HG02885 (cell line): ENCODE results near the gene BACE1.
A peak's percentile ranks its signal among the peaks of the same experiment; 100 is the strongest.
"Not testable (repeated sequence)": the region's sequence is repeated elsewhere in the genome, so short reads cannot be mapped to it uniquely, and the experiment has no call there.

Experiments
- ATAC-seq: cut with Tn5 transposase; IDR thresholded peaks from one replicate; pipeline ENCODE4 v1.9.1; 2021; ENCODE audit warnings: mild to moderate bottlenecking; ENCODE audit not compliant: unreplicated experiment, poor library complexity

Gene BACE1

DNA sequence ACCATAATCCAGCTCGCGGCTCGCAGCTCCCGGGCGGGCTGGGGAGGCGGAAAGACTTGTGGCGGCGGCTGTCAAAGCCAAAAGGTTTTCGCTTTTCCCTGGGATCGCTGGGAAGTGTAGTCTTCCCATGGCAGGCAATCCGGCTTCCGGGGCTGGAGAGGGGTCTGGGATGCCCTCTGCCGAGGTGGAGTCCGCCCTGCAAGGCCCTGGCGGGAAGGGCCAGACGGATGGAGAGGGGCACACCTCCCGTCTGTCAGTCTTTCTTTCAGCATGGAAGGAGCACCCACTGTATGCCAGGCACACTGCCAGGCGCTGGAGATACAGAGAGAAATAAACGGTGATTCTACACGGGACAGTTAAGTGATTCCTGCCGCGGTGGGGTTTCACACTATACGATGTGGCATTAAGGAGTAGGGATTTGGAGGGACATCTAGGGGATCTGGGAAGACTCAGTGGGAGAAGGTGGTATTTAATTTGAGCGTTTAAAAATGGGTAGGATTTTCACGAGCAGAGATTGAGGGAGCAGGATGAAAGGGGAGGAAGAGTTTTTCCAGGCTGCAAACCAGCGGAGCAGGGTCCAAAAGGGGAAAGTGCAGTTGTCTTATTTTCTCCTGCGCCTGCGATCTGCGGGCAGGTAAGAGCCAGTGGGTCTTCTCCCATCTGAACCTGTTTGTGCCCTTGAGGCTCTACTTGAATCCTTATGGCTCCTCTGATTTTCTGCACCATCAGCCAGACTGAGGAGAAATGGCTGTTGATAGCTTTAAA lies at the start of gene BACE1:
Gene BACE1, minus strand, starts transcription at position 60 of the 765 bp plus-strand sequence. CDS start 461 bp downstream, outside the sequence.
- ATAC-seq = no peak

DNA sequence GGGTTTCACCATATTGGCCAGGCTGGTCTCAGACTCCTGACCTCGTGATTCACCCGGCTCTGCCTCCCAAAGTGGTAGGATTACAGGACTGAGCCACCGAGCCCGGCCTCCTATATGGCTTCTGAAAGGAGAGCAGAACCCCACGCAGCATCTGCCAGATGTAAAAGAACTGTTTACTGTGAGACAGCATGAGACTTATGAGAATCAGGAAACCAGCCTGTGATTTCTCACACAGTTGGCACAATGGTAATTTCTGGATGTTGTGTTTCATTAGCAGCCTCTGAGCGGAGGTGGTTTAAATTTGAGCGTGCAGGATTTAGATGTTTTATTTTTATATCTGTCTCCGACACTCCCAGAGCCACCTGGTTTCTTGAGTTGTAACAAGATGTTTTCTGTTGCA lies 45.4 kb upstream of the BACE1 start:
- ATAC-seq = no peak

DNA sequence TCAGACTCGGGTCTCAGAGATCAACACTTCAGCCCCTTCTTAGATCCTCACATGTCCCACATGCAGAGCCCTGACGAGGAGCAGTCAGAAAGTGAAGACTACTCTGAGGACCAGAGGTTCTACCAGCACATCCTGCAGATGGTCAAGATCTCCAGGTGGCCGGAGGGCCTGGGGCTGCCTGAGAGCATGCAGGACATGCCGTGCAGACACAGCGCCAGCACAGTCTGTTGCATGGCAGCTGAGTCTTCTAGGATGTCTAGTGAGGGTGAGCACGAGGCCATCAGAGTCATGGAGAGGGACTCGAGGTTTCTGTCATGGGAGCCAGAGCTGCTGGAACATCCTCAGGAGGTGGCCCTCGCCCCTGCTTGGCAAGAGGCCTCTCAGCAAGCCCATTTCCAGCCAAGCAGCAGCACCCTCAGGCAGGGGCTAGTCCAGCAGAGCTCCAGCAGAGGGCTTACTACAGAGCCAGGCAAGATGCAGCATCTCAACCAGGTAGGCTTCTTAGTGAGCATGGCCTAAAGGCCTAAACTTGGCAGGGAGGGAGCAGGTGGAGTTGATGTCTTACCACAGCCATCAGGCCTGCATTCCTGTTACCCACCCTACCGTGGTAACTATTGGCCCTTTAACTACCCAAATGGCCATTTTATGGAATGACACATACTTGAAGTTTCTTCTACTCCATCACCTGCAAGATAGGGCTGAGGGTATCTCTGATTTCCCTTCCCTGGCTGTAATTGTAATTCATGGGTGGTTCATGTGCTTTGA lies 40.3 kb upstream of the BACE1 start:
- ATAC-seq = no peak

DNA sequence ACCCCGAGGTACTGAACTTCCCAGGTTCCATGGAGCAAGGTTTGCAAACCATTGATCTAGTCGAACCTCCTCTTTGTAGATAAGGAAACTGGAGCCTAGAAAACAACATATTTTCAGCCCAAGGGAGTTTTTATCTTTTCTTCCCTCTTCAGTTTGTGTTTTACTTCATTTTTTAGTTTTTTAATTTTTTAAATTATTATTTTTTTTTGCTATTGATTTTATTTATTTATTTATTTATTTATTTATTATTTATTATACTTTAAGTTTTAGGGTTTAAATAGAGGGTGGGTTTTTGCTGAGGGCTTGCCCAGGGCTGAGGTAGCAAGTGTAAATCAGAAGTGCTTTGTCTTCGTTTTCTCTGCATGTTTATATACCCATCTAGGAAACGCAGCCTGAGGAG lies 38.5 kb upstream of the BACE1 start:
- ATAC-seq = no peak

DNA sequence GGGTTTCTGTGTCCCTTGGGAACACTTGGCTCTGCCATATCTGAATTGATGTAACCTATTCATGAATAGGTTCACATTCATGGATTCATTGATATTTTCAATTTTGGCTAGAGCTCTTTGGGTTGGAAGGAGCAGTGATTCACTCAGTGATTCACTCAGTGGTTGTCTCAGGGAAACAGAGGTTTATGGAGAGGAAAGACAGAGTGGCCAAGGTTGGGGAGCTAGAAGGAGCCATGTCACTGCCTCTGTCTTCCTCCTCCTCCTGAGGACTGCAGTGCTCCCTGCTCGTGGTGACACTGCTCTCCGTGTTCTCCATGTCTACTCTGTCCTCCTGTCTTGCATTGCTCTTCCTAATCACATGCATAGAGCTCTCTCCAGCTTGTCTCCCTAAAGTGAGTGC lies 29.0 kb upstream of the BACE1 start:
- ATAC-seq = no peak

DNA sequence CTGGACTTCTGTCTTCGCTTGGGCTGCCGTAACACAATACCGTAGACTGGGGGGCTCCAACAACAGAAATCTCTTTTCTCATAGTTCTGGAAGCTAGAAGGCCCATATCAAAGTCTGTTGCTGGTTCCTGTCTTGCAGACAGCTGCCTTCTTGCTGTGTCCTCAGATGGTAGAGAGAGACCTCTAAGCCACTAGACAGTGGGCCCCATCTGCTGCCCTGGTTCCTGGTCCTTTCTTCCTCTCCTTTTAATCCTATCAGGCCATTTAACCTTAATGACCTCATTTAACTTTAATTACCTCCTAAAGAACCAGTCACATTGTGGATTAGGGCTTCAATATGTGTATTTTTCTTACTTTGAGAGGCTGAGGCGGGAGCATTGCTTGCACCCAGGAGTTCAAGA lies 21.0 kb upstream of the BACE1 start:
- ATAC-seq = no peak

DNA sequence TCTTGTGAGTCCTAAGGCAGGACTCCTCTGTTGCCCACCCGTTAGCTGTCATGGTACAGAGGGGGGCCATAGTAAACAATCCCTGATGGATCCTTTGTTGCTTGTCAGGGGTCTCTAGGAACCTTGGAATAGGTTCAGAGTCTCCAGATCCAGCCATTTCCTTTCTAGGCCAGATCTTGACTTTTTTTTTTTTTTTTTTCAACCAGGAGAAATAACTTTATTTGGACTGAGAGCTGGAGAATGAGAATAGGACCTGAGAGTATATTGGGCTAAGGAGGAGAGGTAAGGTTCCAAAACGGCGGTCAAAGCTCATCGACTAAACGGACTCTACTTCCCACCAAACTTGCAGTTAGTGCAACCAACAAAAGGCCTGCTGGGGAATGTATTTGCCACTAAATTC lies 19.3 kb upstream of the BACE1 start:
- no peak for ATAC-seq

DNA sequence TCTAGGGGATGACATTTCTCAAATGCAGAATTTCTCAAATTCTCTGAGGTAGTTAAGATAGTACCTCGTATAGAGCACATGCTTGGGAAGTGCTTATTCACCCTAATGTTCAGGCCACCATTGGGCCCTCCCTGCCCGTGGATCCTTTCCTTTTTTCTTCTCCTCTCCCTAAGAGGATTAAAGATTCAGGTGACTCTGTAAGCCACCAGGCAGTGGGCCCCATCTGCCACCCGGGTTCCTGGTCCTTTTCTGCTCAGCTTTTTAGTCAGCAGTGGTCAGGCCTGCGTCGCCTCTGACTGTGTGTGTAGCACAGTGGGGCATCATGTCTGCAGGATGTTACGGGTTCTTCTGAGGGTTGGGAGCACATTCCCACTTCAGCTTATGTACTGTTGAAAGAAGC lies 18.8 kb upstream of the BACE1 start:
- ATAC-seq = no peak

DNA sequence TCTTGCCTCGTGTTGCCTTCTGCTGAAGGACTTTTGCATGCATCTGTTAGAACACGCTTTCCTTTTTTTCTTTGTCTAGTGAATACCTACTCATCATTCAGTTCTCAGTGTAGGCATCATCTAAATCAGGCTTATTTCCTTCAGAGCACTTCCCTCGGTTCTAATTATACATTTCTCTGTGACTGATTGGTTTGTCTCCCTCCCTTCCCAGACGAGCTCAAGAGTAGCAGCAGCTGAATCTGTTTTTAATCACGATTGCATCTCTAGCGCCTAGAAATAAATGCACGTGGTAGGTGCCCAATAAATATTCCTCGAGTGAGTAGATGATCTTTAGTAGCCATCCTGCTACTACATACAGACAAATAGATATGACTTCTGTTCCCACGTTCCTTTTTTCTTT lies 17.9 kb upstream of the BACE1 start:
- ATAC-seq = no peak

DNA sequence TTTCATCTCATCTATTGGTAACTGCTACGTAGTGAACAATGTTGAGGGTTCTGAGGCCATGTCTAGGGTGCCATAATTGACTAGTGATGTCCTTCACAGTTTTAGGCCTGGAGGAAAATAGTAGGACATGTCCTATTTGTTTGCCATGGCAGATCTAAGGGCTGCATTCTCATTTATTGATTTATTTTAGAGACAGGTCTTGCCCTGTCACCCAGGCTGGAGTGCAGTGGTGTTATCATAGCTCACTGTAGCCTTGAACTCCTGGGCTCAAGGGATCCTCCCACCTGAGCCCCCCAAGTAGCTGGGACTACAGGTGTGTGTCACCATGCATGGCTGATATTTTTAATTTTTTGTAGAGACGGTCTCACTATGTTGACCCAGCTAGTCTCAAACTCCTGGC lies 16.8 kb upstream of the BACE1 start:
- ATAC-seq = no peak

DNA sequence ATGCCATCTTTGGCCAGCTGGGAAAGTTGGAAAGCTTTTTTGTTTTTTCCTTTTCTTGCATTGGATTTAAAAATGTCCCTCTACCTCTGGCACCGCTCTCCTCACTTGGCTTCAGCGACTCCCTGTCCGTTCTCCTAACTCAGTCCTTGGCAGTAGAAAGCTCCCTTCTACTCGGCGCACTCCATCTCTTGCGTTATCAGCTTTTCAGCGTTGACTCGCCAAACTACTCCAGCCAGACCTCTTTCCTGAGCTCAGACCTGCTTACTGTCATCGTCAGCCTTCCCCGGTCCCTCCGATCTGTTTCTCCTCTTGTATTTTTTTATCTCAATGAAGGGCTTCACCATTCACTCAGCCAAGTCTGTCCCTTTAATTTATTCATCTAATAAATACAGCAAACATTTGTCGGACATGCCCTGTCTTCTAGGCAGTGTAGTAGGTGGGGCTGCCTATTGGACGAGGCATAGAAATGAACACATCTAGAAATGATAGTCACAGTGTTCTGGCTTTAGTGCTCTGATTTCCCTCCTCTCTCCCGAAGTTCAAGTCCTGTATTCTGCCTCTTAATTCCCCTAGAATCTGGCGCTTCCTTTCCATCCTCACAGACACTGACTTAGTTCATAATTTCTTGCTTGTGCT lies 12.4 kb upstream of the BACE1 start:
- ATAC-seq = peak; percentile 10

DNA sequence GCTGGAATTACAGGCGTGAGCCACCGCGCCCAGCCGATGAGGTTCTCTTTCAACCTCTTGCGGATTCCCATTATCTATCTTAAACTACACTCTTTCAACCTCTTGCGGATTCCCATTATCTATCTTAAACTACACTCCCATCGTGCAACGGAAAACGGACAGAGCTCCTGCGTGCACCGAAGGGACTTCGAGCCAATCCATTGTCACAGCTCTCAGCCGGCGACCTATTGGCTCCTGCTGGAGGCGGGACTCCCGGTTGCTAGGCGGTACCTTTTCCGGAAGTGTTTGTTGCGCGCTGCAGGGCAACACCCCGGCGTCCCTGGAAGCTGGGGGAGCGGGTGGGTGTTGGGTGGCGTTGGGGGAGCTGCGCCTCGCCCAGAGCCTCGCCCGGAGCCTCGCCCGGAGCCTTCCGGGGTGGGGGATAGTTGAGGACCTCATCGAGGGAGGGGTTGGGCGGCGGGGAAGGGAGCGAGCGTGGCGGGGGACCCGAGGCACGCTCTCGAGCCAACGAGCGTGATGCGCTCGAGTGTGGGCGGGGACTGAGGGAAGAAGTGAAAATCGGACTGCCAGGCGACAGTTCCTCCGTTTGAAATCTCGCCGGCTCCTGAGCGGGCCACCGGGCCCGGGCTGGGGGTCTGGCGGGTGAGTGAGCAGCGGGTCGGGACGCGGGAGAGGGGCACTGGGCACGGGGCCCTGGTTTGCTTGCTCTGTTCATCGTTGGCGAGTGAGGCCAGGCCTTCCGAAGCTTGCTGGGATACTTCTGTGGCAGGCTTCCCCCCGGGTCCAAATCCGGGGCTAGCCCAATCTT lies 11.7 kb upstream of the BACE1 start, which contains the start of gene CEP164:
Gene CEP164, plus strand, starts transcription at position 288 of the 808 bp plus-strand sequence. CDS start 10,733 bp downstream, outside the sequence.
- ATAC-seq = peak; percentile 98

DNA sequence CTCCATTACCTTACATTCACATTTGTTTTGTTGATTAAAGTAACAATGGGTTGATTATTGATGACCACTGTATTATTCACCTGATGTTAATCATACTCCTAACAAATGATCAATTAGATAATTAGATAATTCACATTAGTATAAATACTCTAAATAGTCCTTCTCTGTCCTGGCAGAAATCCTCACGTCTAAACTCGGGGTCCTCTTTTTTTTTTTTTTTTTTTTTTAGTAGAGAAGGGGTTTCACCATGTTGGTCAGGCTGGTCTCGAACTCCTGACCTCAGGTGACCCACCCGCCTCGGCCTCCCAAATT lies 11.2 kb upstream of the BACE1 start:
- ATAC-seq = not testable (repeated sequence)

DNA sequence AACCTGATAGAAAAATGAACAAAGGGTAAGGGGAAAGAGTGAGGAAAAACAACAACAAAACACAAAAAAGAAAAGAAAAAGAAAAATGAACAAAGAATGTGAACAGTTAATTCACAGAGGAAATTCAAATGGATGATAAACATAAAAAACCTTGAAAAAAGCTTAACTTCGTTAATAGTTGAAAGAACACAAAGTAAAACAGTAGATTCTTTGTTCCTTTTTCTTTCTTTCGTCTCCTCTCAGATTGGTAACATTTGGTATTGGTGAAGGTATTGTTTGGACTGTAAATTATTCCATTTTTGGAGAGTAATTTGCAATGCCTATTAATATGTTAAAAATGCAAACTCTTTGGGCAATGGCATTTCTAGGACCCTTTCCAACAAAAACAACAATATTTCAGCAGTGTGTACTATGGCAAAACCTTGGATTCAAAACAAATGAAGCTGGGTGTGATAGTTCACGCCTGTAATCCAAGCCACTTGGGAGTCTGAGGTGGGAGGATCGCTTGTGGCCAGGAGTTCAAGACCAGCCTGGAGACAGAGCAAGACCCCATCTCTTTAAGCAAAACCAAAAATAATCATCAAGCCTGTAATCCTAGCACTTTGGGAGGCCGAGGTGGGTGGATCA lies 3.3 kb upstream of the BACE1 start:
- no peak for ATAC-seq

DNA sequence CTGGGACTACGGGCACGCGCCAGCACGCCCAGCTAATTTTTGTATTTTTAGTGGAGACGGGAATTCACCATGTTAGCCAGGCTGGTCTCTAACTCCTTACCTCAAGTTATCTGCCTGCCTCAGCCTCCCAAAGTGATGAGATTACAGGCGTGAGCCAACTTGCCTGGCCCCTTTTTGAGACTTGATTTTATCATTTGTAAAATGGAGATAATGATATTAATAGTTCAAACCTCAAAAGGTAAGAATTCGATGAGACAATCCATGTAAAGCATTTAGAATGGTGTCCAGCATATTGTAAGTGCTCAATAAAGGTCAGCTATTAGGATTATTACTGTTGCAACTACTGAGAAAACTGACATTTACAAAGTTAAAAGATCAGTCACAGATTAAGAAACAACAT lies 2.7 kb upstream of the BACE1 start:
- no peak for ATAC-seq

DNA sequence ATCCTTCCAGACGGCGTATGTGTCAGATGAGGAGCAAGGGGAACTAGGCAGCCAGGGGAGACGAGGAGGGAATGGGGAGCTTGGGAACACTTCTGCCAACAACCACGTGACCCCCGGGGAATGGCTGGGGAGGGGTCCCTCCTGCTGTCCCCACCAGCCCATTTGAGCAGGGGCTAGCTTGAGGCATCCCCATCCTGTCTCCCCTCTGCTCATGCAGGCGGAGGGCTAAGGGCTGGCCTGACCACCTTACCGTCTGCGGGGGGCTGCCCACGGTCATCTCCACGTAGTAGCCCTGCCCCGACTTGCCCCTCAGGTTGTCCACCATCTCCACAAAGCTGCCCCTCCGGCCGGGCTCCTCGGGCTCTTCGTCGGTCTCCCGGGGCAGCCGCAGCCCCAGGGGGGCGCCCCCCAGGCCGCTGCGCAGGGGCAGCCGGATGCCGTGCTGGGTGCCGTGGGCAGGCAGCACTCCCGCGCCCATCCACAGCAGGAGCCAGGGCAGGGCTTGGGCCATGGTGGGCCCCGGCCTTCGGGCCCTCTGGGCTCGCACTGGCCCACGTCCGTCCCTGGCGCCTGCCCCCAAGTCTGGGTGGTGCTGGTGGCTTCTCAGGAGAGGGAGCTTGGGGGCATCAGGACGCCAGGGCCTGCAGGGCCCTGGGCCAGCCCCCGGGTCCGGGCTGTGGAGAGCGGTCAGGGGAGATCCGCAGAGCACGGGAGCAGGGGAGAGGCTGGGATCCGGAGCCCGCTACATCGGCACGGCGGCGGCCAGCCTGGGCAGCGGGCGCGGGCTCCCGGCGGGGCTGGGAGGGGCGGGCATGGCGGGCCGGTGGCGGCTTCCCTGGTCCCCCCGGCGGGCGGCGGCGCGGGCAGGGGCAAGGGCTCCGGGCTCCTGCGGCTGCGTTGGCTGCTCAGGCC lies 515 bp downstream of the BACE1 start:
- no peak for ATAC-seq

DNA sequence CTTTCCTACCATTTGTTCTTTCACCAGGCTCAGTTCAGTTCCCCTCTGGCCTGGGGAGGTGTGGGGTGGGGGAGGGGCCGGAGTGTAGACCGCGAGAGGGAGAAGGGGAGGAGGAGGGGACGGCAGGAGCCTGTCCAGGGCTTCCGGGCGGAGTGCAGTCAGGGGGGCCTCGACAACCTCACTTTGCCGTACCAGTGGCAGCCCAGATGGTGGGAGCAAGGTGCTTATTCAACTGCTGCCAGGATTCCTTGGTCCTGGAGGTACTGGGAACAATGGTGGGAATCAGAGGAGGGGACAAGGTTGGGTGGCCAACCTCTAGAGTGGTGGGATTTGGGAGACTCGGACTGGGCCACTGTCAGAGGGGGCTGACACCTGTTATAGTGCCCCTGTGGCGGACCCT lies 1.2 kb downstream of the BACE1 start:
- ATAC-seq = no peak

DNA sequence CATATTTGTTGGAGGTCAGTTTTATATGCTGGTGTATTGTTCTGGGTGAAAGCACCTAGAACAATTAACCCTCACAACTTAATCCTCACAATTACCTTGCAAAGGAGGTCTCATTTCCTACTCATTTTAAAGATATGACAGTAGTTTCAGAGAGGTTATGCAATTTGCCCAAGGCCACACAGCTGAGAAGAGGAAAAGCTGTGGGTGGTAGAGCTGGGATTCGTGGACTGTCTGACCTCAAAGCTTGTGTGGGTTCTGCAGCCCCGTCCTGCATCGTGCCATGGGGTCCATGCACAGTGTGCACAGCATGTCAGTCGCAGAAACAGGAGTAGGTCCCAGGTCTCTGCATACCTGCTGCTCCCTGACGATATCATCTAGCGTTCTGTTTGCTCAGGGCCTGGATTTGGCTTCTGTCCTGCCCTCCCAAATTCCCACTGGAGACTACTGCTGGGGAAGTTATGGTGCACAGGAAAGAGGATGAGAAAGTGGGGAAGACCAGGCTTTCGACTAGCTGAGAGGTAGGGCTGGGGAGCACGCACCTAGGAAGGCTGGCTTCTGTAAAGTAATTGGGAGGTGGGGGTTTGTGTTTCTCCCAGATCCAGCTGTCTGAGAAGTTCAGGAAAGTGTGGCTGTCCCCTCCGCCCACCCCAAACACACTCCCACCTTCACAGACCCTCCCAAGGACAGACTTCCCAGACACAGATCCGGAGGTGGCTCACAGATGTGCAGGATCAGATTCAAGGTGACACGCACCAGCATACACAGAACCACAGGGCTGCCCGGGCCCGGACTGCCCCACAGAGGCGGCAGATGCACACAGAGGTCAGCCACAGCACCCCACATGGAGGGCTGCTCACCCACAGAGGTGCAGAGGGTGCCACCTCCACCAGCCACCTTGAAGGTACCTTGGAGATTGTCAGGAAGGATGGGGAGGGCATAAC lies 2.0 kb downstream of the BACE1 start:
- no peak for ATAC-seq
